A549 (cell line): ENCODE measurements around the gene INPPL1. TPM values are rescaled to one million over a fixed set of nuclear protein-coding genes. Genes with fewer than 3 reads are reported as not detected.
A peak's percentile ranks its signal among the peaks of the same experiment; 100 is the strongest.

Experiments used
- ATAC-seq, 2 experiments: fragments of 200-7000 bp in 1 of 2; fragments of >200 bp in 1 of 2; cut with Nextera tagmentation in 1 of 2; cut with Tn5 transposase in 1 of 2; 3 replicates each; pipeline versions ENCODE4 v1.8.0 to v1.9.1; 2018 to 2020; ENCODE audit warnings: mild to moderate bottlenecking in 1 of 2, moderate library complexity in 1 of 2
- CTCF ChIA-PET: fragments of 300-600 bp; sonication (Branson Sonifier 250); formaldehyde crosslinking; extraction: SDS; loops from one replicate; lab custom pipeline; 2021; ENCODE audit warnings: antibody characterized with exemption, inconsistent platforms; lab: Yijun Ruan, JAX
- POLR2A ChIA-PET: fragments of 350-600 bp; formaldehyde crosslinking; extraction: SDS; loops from one replicate; lab custom pipeline; 2021; ENCODE audit warnings: antibody characterized with exemption, inconsistent platforms; lab: Yijun Ruan, JAX
- DNase-seq, 2 experiments: peaks; one replicate each; pipeline versions ENCODE4 v3.0.0 to v3.0.0-alpha.2; 2011 to 2016; ENCODE audit warnings: low read depth in 1 of 2, low spot score in 1 of 2
- FAIRE-seq: peaks from 2 replicates; lab custom pipeline; 2011; peaks lifted over from hg19 to GRCh38; lab: Jason Lieb, UNC
- H3K27ac ChIP-seq, 2 experiments: fragments of >200 bp; sonication (Bioruptor Twin); formaldehyde crosslinking; 3 replicates each; pipeline ENCODE4 v1.5.1; 2016 to 2017
- H3K4me1 ChIP-seq: fragments of >200 bp; sonication (Bioruptor Twin); formaldehyde crosslinking; 3 replicates; pipeline ENCODE4 v1.6.1; 2016
- H3K4me2 ChIP-seq: fragments of >200 bp; sonication (Bioruptor Twin); formaldehyde crosslinking; 3 replicates; pipeline ENCODE4 v1.6.1; 2016
- H3K4me3 ChIP-seq: fragments of >200 bp; sonication (Bioruptor Twin); formaldehyde crosslinking; 3 replicates; pipeline ENCODE4 v1.5.1; 2016
- H3K9me3 ChIP-seq: fragments of >200 bp; sonication (Bioruptor Twin); formaldehyde crosslinking; 3 replicates; pipeline ENCODE4 v1.6.1; 2016
- BHLHE40 ChIP-seq: IDR thresholded peaks from 2 replicates; pipeline ENCODE4 v1.6.1; 2012; ENCODE audit warnings: low read depth, low read length, inconsistent platforms
- CBX2 ChIP-seq: fragments of 200-600 bp; sonication (generic); IDR thresholded peaks from 2 replicates; pipeline ENCODE4 v1.6.1; 2016; ENCODE audit warnings: low read depth, mild to moderate bottlenecking, borderline replicate concordance
- CHD2 ChIP-seq: fragments of 150-350 bp; IDR thresholded peaks from 2 replicates; pipeline ENCODE4 v1.6.1; 2014; ENCODE audit warnings: low read length; ENCODE audit not compliant: partially characterized antibody
- EHF ChIP-seq: fragments of 250-450 bp; sonication (Bioruptor Pico); IDR thresholded peaks from 2 replicates; pipeline ENCODE4 v1.5.0; 2020; ENCODE audit warnings: mild to moderate bottlenecking
- EP300 ChIP-seq, 2 experiments: fragments of >200 bp; sonication (Bioruptor Twin); formaldehyde crosslinking; IDR thresholded peaks; 2 replicates in 1 of 2; 3 replicates in 1 of 2; pipeline ENCODE4 v1.6.1; 2016 to 2017
- FOXS1 ChIP-seq: fragments of 250-450 bp; sonication (Bioruptor Pico); IDR thresholded peaks from 2 replicates; pipeline ENCODE4 v1.5.0; 2020; ENCODE audit warnings: mild to moderate bottlenecking, moderate library complexity
- HDAC2 ChIP-seq: fragments of 200-600 bp; sonication (generic); IDR thresholded peaks from 2 replicates; pipeline ENCODE4 v1.6.1; 2016
- MAZ ChIP-seq: fragments of 150-350 bp; IDR thresholded peaks from 2 replicates; pipeline ENCODE4 v1.6.1; 2014; ENCODE audit warnings: antibody characterized with exemption, low read depth, low read length, borderline replicate concordance
- MYC ChIP-seq: IDR thresholded peaks from 2 replicates; pipeline ENCODE4 v1.6.1; 2012; ENCODE audit warnings: mild to moderate bottlenecking, inconsistent platforms, low read length, improper control_type of control experiment, borderline replicate concordance
- NR3C1 ChIP-seq: fragments of >200 bp; sonication (Bioruptor Twin); formaldehyde crosslinking; IDR thresholded peaks from 3 replicates; pipeline ENCODE4 v1.6.1; 2017
- POLR2A ChIP-seq: IDR thresholded peaks from 2 replicates; pipeline ENCODE4 v1.6.1; 2012; ENCODE audit warnings: mild to moderate bottlenecking, low read length
- RAD21 ChIP-seq, 2 experiments: fragments of >200 bp in 1 of 2; sonication (Bioruptor Twin) in 1 of 2; formaldehyde crosslinking in 1 of 2; IDR thresholded peaks in 1 of 2; conservative IDR thresholded peaks in 1 of 2; 2 replicates in 1 of 2; 3 replicates in 1 of 2; pipeline ENCODE4 v1.6.1; 2012 to 2018; ENCODE audit warnings: inconsistent platforms in 1 of 2
- RFX5 ChIP-seq: fragments of 450-650 bp; IDR thresholded peaks from 2 replicates; pipeline ENCODE4 v1.7.1; 2014; ENCODE audit warnings: antibody characterized with exemption, mild to moderate bottlenecking, moderate library complexity
- RNF2 ChIP-seq: fragments of 200-600 bp; sonication (generic); IDR thresholded peaks from 2 replicates; pipeline ENCODE4 v1.6.1; 2016; ENCODE audit warnings: low read depth, mild to moderate bottlenecking, antibody characterized with exemption, moderate library complexity, borderline replicate concordance
- SMC3 ChIP-seq: fragments of >200 bp; sonication (Bioruptor Twin); formaldehyde crosslinking; IDR thresholded peaks from 3 replicates; pipeline ENCODE4 v1.6.1; 2018; ENCODE audit warnings: inconsistent platforms
- TP53 ChIP-seq: fragments of 250-450 bp; sonication (Bioruptor Pico); IDR thresholded peaks from 2 replicates; pipeline ENCODE4 v1.5.0; 2021; ENCODE audit warnings: mild to moderate bottlenecking, moderate library complexity
- WGBS: methylation state at CpG from one replicate; pipeline ENCODE4 v1.1.6; 2017; ENCODE audit errors: missing lambda C conversion rate; 5-methylcytosine and 5-hydroxymethylcytosine counted together
- polyA plus RNA-seq, 4 experiments: library from polyadenylated mRNA; depleted of rRNA in 3 of 4; stranded (reverse); fragments of >200 nt; fragmentation: RNase III in 1 of 4; extraction: RNeasy Plus Mini Kit Qiagen cat#74134 plus additional on column Dnase treatment in 1 of 4; gene quantifications; 2 replicates in 3 of 4; 3 replicates in 1 of 4; pipeline ENCODE4 v1.2.3, GENCODE V29; 2011 to 2017
- TF ChIP-seq, protein P1 (sequence below): fragments of 200-600 bp; sonication (generic); IDR thresholded peaks from 2 replicates; pipeline ENCODE4 v1.6.1; 2016; ENCODE audit warnings: antibody characterized with exemption, mild to moderate bottlenecking, moderate library complexity
- TF ChIP-seq, protein P2 (sequence below): fragments of 450-650 bp; IDR thresholded peaks from 2 replicates; pipeline ENCODE4 v1.6.1; 2014; ENCODE audit warnings: antibody characterized with exemption
- TF ChIP-seq, protein P3 (sequence below): IDR thresholded peaks from 2 replicates; pipeline ENCODE4 v1.6.1; 2012
- TF ChIP-seq, protein P4 (sequence below): fragments of 150-350 bp; IDR thresholded peaks from 2 replicates; pipeline ENCODE4 v1.6.1; 2014; ENCODE audit warnings: low read depth, mild to moderate bottlenecking, low read length

INPPL1 gene
- polyA plus RNA-seq, 2 of the 4 experiments (the other 2 are of a cell fraction): 67.4 to 103 TPM

DNA sequence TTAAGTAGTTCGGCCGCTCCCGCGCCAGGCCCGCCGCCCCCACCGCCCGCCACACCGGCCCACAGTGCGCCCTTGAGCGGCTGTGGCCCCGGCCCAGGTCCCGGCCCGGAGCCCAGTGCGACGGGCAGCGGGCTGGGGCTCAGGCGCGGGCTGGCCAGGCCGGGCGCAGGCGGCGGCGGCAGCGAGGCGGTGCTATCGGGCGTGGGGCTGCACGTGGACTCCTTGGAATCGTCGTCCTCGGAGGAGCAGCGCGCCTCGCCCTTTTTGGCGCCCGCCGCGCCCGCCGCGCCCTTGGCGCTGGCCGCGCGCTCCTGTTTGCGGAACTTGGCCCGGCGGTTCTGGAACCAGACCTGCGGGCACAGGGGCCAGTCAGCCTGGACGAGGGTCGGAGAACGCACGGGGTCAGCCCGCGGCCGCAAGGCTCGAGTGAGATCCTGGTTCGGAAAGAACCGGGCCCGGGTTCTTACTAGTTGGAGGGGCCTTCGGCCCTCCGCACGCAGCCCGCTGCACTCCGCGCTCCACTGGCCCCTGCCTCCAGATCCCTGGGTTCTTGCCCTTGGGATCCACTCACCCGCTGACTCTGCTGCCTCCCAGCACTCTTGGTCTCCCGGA lies 15.4 kb downstream of the INPPL1 start (continued):
- TF ChIP-seq, protein P1, sequence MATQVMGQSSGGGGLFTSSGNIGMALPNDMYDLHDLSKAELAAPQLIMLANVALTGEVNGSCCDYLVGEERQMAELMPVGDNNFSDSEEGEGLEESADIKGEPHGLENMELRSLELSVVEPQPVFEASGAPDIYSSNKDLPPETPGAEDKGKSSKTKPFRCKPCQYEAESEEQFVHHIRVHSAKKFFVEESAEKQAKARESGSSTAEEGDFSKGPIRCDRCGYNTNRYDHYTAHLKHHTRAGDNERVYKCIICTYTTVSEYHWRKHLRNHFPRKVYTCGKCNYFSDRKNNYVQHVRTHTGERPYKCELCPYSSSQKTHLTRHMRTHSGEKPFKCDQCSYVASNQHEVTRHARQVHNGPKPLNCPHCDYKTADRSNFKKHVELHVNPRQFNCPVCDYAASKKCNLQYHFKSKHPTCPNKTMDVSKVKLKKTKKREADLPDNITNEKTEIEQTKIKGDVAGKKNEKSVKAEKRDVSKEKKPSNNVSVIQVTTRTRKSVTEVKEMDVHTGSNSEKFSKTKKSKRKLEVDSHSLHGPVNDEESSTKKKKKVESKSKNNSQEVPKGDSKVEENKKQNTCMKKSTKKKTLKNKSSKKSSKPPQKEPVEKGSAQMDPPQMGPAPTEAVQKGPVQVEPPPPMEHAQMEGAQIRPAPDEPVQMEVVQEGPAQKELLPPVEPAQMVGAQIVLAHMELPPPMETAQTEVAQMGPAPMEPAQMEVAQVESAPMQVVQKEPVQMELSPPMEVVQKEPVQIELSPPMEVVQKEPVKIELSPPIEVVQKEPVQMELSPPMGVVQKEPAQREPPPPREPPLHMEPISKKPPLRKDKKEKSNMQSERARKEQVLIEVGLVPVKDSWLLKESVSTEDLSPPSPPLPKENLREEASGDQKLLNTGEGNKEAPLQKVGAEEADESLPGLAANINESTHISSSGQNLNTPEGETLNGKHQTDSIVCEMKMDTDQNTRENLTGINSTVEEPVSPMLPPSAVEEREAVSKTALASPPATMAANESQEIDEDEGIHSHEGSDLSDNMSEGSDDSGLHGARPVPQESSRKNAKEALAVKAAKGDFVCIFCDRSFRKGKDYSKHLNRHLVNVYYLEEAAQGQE: no peak
- TF ChIP-seq BHLHE40: no peak
- TF ChIP-seq, protein P2, sequence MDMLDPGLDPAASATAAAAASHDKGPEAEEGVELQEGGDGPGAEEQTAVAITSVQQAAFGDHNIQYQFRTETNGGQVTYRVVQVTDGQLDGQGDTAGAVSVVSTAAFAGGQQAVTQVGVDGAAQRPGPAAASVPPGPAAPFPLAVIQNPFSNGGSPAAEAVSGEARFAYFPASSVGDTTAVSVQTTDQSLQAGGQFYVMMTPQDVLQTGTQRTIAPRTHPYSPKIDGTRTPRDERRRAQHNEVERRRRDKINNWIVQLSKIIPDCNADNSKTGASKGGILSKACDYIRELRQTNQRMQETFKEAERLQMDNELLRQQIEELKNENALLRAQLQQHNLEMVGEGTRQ: no peak
- TF ChIP-seq NR3C1: no peak
- no peak for TF ChIP-seq EP300 (IDR thresholded peaks at IDR 0.05)
- TF ChIP-seq RFX5: no peak
- TF ChIP-seq EHF (CRISPR knock-in tag): no peak
- no peak for TF ChIP-seq SMC3
- no peak for TF ChIP-seq RNF2

DNA sequence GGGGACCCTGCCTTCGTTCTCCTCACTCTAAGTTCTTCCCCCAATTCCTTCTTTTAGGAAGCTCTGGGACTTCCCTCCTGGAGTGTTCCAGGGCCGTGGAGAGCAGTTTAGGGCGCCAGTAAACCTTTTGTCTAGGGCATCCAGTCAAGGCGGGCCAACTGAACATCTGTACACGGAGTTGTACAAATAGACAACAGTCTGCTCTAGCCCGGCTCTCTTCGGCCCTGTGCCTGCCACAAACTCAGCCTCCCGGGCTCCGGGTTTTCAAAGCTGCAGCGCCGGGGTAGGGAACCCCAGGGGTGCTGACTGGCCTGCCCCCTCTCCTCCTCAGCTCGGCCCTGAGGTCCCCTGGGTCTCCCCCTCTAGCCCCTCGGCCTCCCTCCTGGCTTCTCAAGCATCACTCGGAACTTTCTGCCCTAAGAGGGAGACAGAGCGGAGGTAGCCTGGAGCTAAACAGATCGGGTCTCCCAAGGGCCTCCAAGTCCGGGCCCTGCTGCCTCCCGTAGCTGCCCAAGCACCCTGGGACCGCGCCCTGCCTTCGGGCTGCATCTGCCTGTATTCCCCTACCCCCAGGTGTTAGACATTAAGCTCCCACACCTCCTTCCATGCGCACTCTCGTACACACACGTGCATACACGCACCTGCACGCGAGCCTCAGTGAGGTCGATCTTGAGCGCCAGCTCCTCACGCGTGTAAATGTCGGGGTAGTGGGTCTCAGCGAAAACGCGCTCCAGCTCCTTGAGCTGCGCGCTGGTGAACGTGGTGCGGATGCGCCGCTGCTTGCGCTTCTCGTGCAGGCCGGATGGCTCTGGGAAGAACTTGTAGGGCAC lies 16.1 kb downstream of the INPPL1 start:
- FAIRE-seq: no peak
- ChIA-PET CTCF (interaction anchor here (0.7 to 1.5 kb wide), 5 partner anchors 9 to 264 kb away, joined by 3 to 4 read pairs (median 3); partner anchors contain the start of gene CLPB), POLR2A (interaction anchor here (0.5 kb wide), 1 partner anchor 163 kb away, joined by 3 read pairs; no protein-coding TSS in a partner anchor)
- DNase-seq: no peak
- peak in 1 of 2 experiments; percentile 15; a peak in 3 of 6 replicates for ATAC-seq
- H3K9me3 ChIP-seq: 0 out of 3 replicates have a peak, but pooled peaks cover 3% of the 10 kb centered on the region
- H3K27ac ChIP-seq: no peak overlapping the region
- H3K4me3 ChIP-seq: no peak overlapping the region
- H3K4me1 ChIP-seq: peaks cover 12% of the 10 kb centered on the region
- no peak for TF ChIP-seq CHD2
- TF ChIP-seq TP53 (CRISPR knock-in tag): no peak
- TF ChIP-seq HDAC2: no peak
- TF ChIP-seq RAD21 (conservative IDR thresholded peaks at IDR 0.05 in 1 of 2, IDR thresholded peaks at IDR 0.05 in 1 of 2): no peak
- TF ChIP-seq, protein P3, sequence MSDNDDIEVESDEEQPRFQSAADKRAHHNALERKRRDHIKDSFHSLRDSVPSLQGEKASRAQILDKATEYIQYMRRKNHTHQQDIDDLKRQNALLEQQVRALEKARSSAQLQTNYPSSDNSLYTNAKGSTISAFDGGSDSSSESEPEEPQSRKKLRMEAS: no peak
- no peak for TF ChIP-seq MYC
- TF ChIP-seq CBX2: no peak
- H3K4me2 ChIP-seq: no peak overlapping the region
- 90% methylated on average over 43 of the region's 44 CpGs for WGBS

DNA sequence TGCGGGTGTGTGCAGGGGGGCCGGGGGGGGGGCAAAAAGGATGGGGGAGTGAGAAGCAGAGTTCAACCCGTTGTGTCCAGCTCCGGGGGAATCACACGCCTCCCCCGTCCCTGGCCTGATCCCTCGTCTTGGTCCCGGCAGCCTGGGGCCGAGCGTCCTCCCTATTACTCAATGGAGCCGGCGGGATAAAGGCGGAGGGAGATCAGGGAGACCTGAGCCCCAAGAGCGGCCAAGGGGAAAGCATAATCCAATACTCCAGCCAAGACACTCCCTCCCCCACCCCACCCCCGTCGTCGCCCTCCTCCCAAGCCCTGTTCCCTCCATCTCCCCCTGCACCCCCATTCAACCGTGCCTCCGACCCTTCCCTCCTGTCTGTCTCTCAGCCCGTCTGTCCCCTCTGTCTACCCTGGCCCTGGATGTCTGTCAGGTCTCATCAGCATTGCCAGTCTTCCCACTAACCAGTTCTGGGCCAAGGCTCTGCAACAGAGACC lies 16.8 kb downstream of the INPPL1 start:
- Histone ChIP-seq H3K4me1 (peaks cover 12% of the 10 kb centered on the region), H3K27ac (no peak overlapping the region), H3K4me3 (no peak overlapping the region), H3K9me3 (0 out of 3 replicates have a peak, but pooled peaks cover 3% of the 10 kb centered on the region), H3K4me2 (no peak overlapping the region)
- ATAC-seq (no peak; a peak in 1 of 6 replicates), FAIRE-seq (no peak), DNase-seq (no peak)
- no peak for TF ChIP-seq HDAC2
- no peak for TF ChIP-seq MAZ
- TF ChIP-seq, protein P4, sequence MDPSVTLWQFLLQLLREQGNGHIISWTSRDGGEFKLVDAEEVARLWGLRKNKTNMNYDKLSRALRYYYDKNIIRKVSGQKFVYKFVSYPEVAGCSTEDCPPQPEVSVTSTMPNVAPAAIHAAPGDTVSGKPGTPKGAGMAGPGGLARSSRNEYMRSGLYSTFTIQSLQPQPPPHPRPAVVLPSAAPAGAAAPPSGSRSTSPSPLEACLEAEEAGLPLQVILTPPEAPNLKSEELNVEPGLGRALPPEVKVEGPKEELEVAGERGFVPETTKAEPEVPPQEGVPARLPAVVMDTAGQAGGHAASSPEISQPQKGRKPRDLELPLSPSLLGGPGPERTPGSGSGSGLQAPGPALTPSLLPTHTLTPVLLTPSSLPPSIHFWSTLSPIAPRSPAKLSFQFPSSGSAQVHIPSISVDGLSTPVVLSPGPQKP: no peak
- no peak for TF ChIP-seq FOXS1 (CRISPR knock-in tag)
- TF ChIP-seq POLR2A: no peak
- 90% methylated on average over 15 of the region's 20 CpGs for WGBS
- ChIA-PET POLR2A (no interaction called here), CTCF (interaction anchor here (1.0 to 1.5 kb wide), 3 partner anchors 193 to 265 kb away, joined by 3 to 4 read pairs (median 4); partner anchors contain the start of gene CLPB)
